Muscle of back (tissue), 11 donors: ENCODE data around the gene PTGFRN. TPM values are rescaled to one million over a fixed set of nuclear protein-coding genes. Genes with fewer than 3 reads are reported as not detected.
A peak's percentile ranks its signal among the peaks of the same experiment; 100 is the strongest.

Experiments used
- DNase-seq, 3 donors: peaks; one replicate each; pipeline versions ENCODE4 v3.0.0 to v3.0.0-alpha.2; 2013
- polyA plus RNA-seq, 10 donors: library from polyadenylated mRNA; unstranded; fragments of 120-200 nt; gene quantifications; one replicate each; pipeline ENCODE4 v1.2.1, GENCODE V29; 2013; ENCODE audit not compliant: insufficient read length in 10 of 10

Gene PTGFRN
- polyA plus RNA-seq, 10 donors, result 84.6 to 151 (median 128) TPM

GRCh38 chr1:116882866-116883265 is 26.9 kb upstream of the PTGFRN start:
- no peak for DNase-seq

- DNase-seq, result peak; percentile 49 to 89 (median 75)
Measured at GRCh38 chr1:116886291-116886878, 23.3 kb upstream of the PTGFRN start.

GRCh38 chr1:116887212-116887611 is 22.5 kb upstream of the PTGFRN start:
- DNase-seq, result no peak

- DNase-seq, result no peak
Measured at GRCh38 chr1:116889380-116889779, 20.3 kb upstream of the PTGFRN start.

- peak in 1 of 3 donors; percentile 72 for DNase-seq
Measured at GRCh38 chr1:116891396-116892079, 18.2 kb upstream of the PTGFRN start.

GRCh38 chr1:116895073-116895472 is 14.6 kb upstream of the PTGFRN start:
- no peak for DNase-seq

GRCh38 chr1:116899529-116899928 is 10.2 kb upstream of the PTGFRN start:
- DNase-seq, result no peak

GRCh38 chr1:116900471-116901365 is 9.0 kb upstream of the PTGFRN start:
- no peak for DNase-seq

GRCh38 chr1:116902027-116902426 is 7.7 kb upstream of the PTGFRN start:
- DNase-seq, result no peak

GRCh38 chr1:116902723-116903383 is 6.9 kb upstream of the PTGFRN start:
- DNase-seq, result no peak

- no peak for DNase-seq
Measured at GRCh38 chr1:116904791-116905320, 4.9 kb upstream of the PTGFRN start.

GRCh38 chr1:116906812-116907211 is 2.9 kb upstream of the PTGFRN start:
- no peak for DNase-seq

GRCh38 chr1:116907351-116907750 is 2.4 kb upstream of the PTGFRN start:
- DNase-seq, result no peak

GRCh38 chr1:116908266-116908665 is 1.4 kb upstream of the PTGFRN start:
- no peak for DNase-seq

GRCh38 chr1:116908820-116909511 is 750 bp upstream of the PTGFRN start:
- no peak for DNase-seq

- peak; percentile 22 to 82 (median 56) for DNase-seq
Measured at GRCh38 chr1:116910379-116911187, 867 bp downstream of the PTGFRN start.

GRCh38 chr1:116911188-116911553 is 1.5 kb downstream of the PTGFRN start:
- DNase-seq, result peak in 1 of 3 donors; percentile 13

- no peak for DNase-seq
Measured at GRCh38 chr1:116911779-116912469, 2.2 kb downstream of the PTGFRN start.

- no peak for DNase-seq
Measured at GRCh38 chr1:116912846-116913245, 3.1 kb downstream of the PTGFRN start.

GRCh38 chr1:116913941-116914340 is 4.2 kb downstream of the PTGFRN start:
- DNase-seq, result no peak
